ENCODE results near the gene AMH. TPM values are rescaled to one million over a fixed set of nuclear protein-coding genes. Genes with fewer than 3 reads are reported as not detected.

The AMH gene
- total and polyA plus RNA-seq, 10 donors = 0.20 to 5.7 (median 1.0) TPM

DNA sequence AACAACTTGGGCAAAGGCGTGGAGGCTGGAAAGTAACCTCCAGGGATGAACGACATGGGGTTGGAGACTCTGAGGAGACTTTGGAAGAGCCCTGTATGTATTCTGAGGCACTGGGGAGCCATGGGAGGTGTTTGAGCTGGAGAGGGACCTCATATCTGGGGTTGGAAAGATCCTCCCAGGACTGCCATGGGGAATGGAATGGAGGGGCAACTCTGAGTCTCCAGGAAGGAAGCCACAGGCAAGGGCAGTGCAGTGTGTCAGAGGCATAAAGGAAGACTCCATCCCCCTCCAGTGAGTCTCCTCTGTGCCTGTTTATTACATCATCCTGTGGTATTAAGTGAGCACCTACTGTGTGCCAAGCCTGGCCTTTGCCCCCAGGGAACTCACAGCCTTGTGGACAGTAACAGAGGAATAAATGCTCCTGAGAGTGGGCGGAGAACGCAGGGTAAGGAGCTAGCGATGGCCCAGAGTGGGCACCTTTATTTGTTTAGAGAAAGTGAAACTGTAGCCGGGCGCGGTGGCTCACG, 25.1 kb downstream of the AMH start:
- peak in 1 of 3 donors; percentile 21 for TF ChIP-seq POLR2A (IDR thresholded peaks at IDR 0.05)
- peak in 1 of 3 donors; percentile 16 for TF ChIP-seq POLR2AphosphoS5 (IDR thresholded peaks at IDR 0.05)
- TF ChIP-seq CTCF (IDR thresholded peaks at IDR 0.05 in 8 of 11, conservative IDR thresholded peaks at IDR 0.05 in 3 of 11) = no peak
- H3K4me3 ChIP-seq = peak overlapping the region in 3 of 8 donors; percentile 99 to 100 (median 100)
- no peaks in the 10 kb centered on the region for H3K9me3 ChIP-seq
- peaks cover 43 to 84% (median 62%) of the 10 kb centered on the region in 6 donors for H3K4me1 ChIP-seq
- intact Hi-C loops (cut with DNase I; ENCODE audit: low total_unique reads) = loop anchor here (5.0 kb wide), 1 partner anchor 117 kb away; no protein-coding TSS in a partner anchor
- no peaks in the 10 kb centered on the region for H3K27me3 ChIP-seq (replicated peaks in 1 of 7)
- no peak for DNase-seq
- peak overlapping the region; percentile 72 to 100 (median 98) for H3K27ac ChIP-seq
- peaks cover 0 to 76% (median 40%) of the 10 kb centered on the region in 6 donors for H3K36me3 ChIP-seq
- 85 to 96% (median 86%) methylated on average over 9 of the region's 9 CpGs for WGBS, 5 donors

DNA sequence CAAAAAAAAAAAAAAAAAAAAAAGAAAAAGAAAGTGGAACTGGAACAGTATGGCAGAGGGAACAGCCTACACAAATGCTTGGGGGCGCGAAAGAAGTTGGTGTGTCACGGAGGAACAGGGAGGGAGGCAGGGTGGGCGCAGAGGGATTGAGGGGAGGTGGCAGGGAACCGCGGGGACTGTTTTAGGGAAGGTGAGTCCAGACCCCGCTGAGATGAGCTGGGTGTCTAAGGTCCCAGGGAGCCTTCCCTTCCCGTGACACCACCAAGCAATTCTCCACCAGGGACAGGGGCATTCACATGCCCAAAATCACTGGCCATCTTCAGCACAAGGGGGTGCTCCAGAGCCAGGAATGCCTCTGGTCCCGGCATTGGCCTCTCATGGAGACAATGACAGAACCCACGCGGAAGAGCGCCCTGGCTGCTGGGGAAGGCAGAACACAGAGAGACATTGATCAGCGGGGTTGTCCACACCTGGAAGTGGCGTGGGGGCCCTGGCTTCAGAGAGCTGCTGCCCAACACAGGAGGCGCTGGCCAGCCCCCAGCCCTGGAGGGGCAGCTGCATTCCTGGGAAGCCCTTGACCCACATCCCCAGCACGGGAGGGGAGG, 25.9 kb downstream of the AMH start:
- WGBS, 5 donors = 56 to 69% (median 63%) methylated on average over 11 to 16 of the region's 16 CpGs
- peak overlapping the region in 6 of 8 donors; percentile 22 to 100 (median 57) for H3K27ac ChIP-seq
- H3K27me3 ChIP-seq (replicated peaks in 1 of 7) = no peaks in the 10 kb centered on the region
- peaks cover 43 to 92% (median 65%) of the 10 kb centered on the region in 6 donors for H3K4me1 ChIP-seq
- H3K9me3 ChIP-seq = no peaks in the 10 kb centered on the region
- peak; percentile 89 for DNase-seq
- TF ChIP-seq POLR2A (IDR thresholded peaks at IDR 0.05) (no peak), CTCF (IDR thresholded peaks at IDR 0.05 in 8 of 11, conservative IDR thresholded peaks at IDR 0.05 in 3 of 11) (peak; percentile 36 to 80 (median 72)), POLR2AphosphoS5 (IDR thresholded peaks at IDR 0.05) (peak; percentile 68 to 87 (median 83))
- intact Hi-C loops (cut with DNase I; ENCODE audit: low total_unique reads) = loop anchor here (5.0 kb wide), 1 partner anchor 118 kb away; no protein-coding TSS in a partner anchor
- peaks cover 0 to 80% (median 40%) of the 10 kb centered on the region in 6 donors for H3K36me3 ChIP-seq
- peak overlapping the region in 1 of 8 donors; percentile 21 for H3K4me3 ChIP-seq

DNA sequence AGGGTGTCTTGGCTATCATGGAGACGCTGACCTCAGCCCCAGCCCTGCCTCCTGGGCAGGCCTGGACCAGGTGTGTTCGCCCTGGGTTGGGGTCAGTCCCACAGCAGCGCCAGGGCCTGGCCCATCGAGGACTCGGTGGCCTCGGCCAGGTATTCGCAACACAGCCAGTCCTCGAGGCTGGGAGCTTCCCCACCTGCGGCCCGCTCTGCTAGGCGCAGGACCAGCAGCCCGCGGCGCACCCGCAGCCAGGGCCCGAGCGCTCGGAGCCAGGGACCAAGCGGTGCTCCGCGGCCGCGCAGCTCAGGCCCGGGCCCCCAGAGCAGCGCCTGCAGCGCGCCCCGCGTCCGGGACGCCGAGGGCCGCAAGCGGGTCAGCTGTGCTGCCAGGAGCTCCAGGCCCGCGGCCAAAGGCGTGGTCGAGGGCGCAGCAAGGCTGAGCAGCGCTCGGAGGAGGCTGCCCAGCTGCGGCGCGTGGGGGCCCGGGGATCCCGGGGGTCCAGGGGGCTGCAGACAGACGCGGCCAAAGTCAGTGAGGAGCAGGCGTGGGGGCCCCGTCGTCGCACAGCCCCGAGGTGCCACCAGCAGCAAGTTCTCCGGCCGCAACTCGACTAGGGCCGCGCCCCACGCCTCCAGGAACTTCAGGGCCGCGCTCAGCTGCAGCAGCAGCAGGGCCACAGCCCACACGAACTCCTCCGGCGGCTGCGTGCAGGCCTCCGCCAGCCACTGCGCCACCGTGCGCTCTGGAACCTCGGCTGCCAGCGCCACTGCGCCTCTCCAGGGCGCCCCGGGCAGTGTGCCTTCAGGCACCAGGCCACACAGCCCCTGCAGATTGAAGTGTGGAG, 26.7 kb downstream of the AMH start:
- TF ChIP-seq CTCF (IDR thresholded peaks at IDR 0.05 in 8 of 11, conservative IDR thresholded peaks at IDR 0.05 in 3 of 11) (peak in 1 of 11 experiments; percentile 6), POLR2A (IDR thresholded peaks at IDR 0.05) (no peak), POLR2AphosphoS5 (IDR thresholded peaks at IDR 0.05) (peak; percentile 31 to 67 (median 33))
- DNase-seq = peak; percentile 84
- Histone ChIP-seq H3K4me1 (peaks cover 43 to 100% (median 72%) of the 10 kb centered on the region in 6 donors), H3K9me3 (no peaks in the 10 kb centered on the region), H3K36me3 (peaks cover 0 to 80% (median 40%) of the 10 kb centered on the region in 6 donors), H3K27ac (peak overlapping the region in 6 of 8 donors; percentile 22 to 100 (median 62)), H3K27me3 (replicated peaks in 1 of 7) (no peaks in the 10 kb centered on the region), H3K4me3 (peak overlapping the region in 1 of 8 donors; percentile 21)
- WGBS, 5 donors = 82 to 92% (median 86%) methylated on average over 51 to 74 of the region's 74 CpGs
- intact Hi-C loops (cut with DNase I; ENCODE audit: low total_unique reads) = no loop called here

Data from spleen (tissue), 11 donors.